ENCODE data around the gene RIOK3. TPM values are rescaled to one million over a fixed set of nuclear protein-coding genes. Genes with fewer than 3 reads are reported as not detected.

The RIOK3 gene
- polyA plus RNA-seq, 1 experiment: 30.9 TPM

GRCh38 chr18:23462876-23463275 lies 9.8 kb downstream of the RIOK3 start:
- no peak for DNase-seq (ENCODE audit: low read depth)
- H3K4me3 ChIP-seq (ENCODE audit: low read depth, low read length): no peak overlapping the region
- ChIA-PET POLR2A (no interaction called here), CTCF (interaction anchor here (0.9 to 1.7 kb wide), 3 partner anchors 10 to 337 kb away, joined by 3 to 5 read pairs (median 3); no protein-coding TSS in a partner anchor)
- H3K36me3 ChIP-seq (ENCODE audit: control insufficient read depth, insufficient read depth, low read length): peaks cover 9% of the 10 kb centered on the region
- H3K27me3 ChIP-seq (ENCODE audit: control insufficient read depth, insufficient read depth, low read length): no peaks in the 10 kb centered on the region
- no peak for TF ChIP-seq CTCF (IDR thresholded peaks at IDR 0.05; ENCODE audit: insufficient read depth, low read depth, low read length)

GRCh38 chr18:23468753-23469459 lies 15.8 kb downstream of the RIOK3 start:
- CTCF ChIA-PET: interaction anchor here (1.3 kb wide), 1 partner anchor 14 kb away, joined by 3 read pairs; no protein-coding TSS in a partner anchor
- Histone ChIP-seq H3K4me3 (ENCODE audit: low read depth, low read length) (no peak overlapping the region), H3K36me3 (ENCODE audit: control insufficient read depth, insufficient read depth, low read length) (peaks cover 16% of the 10 kb centered on the region), H3K27me3 (ENCODE audit: control insufficient read depth, insufficient read depth, low read length) (no peaks in the 10 kb centered on the region)
- POLR2A ChIA-PET: no interaction called here
- DNase-seq (ENCODE audit: low read depth): no peak
- no peak for TF ChIP-seq CTCF (IDR thresholded peaks at IDR 0.05; ENCODE audit: insufficient read depth, low read depth, low read length)

- H3K4me3 ChIP-seq (ENCODE audit: low read depth, low read length): no peak overlapping the region
- ChIA-PET POLR2A (no interaction called here), CTCF (interaction anchor here (0.6 kb wide), 1 partner anchor 27 kb away, joined by 3 read pairs; no protein-coding TSS in a partner anchor)
- H3K27me3 ChIP-seq (ENCODE audit: control insufficient read depth, insufficient read depth, low read length): no peaks in the 10 kb centered on the region
- no peak for TF ChIP-seq CTCF (IDR thresholded peaks at IDR 0.05; ENCODE audit: insufficient read depth, low read depth, low read length)
- H3K36me3 ChIP-seq (ENCODE audit: control insufficient read depth, insufficient read depth, low read length): peaks cover 17% of the 10 kb centered on the region
- DNase-seq (ENCODE audit: low read depth): no peak
Measured at GRCh38 chr18:23470620-23471387, 17.7 kb downstream of the RIOK3 start.

GRCh38 chr18:23471486-23471885 lies 18.4 kb downstream of the RIOK3 start:
- no peaks in the 10 kb centered on the region for H3K27me3 ChIP-seq (ENCODE audit: control insufficient read depth, insufficient read depth, low read length)
- POLR2A ChIA-PET: no interaction called here
- H3K36me3 ChIP-seq (ENCODE audit: control insufficient read depth, insufficient read depth, low read length): peaks cover 16% of the 10 kb centered on the region
- DNase-seq (ENCODE audit: low read depth): no peak
- no peak overlapping the region for H3K4me3 ChIP-seq (ENCODE audit: low read depth, low read length)
- CTCF ChIA-PET: interaction anchor here (0.6 kb wide), 1 partner anchor 27 kb away, joined by 3 read pairs; no protein-coding TSS in a partner anchor
- no peak for TF ChIP-seq CTCF (IDR thresholded peaks at IDR 0.05; ENCODE audit: insufficient read depth, low read depth, low read length)

- no peaks in the 10 kb centered on the region for H3K27me3 ChIP-seq (ENCODE audit: control insufficient read depth, insufficient read depth, low read length)
- ChIA-PET POLR2A (no interaction called here), CTCF (no interaction called here)
- H3K4me3 ChIP-seq (ENCODE audit: low read depth, low read length): no peak overlapping the region
- TF ChIP-seq CTCF (IDR thresholded peaks at IDR 0.05; ENCODE audit: insufficient read depth, low read depth, low read length): no peak
- DNase-seq (ENCODE audit: low read depth): no peak
- H3K36me3 ChIP-seq (ENCODE audit: control insufficient read depth, insufficient read depth, low read length): peaks cover 12% of the 10 kb centered on the region
Measured at GRCh38 chr18:23479829-23480505, 26.9 kb downstream of the RIOK3 start.

All from BJ (cell line).